SK-N-SH treated with all-trans-retinoic acid at 6 μM for 48 hours (cell line): ENCODE results near the gene COMMD8.

Source experiments
- SNAI2 ChIP-seq: fragments of 250-450 bp; sonication (Bioruptor Pico); IDR thresholded peaks from 2 replicates; pipeline ENCODE4 v1.5.0; 2020; ENCODE audit warnings: mild to moderate bottlenecking, moderate library complexity
- ZNF8 ChIP-seq: fragments of 450-650 bp; formaldehyde crosslinking; IDR thresholded peaks from 2 replicates; pipeline ENCODE4 v1.5.0; 2020; ENCODE audit warnings: mild to moderate bottlenecking, moderate library complexity
- TF ChIP-seq, protein P1 (sequence below): fragments of 250-450 bp; sonication (Bioruptor Pico); IDR thresholded peaks from 2 replicates; pipeline ENCODE4 v1.8.0; 2020; ENCODE audit warnings: mild to moderate bottlenecking, moderate library complexity, borderline replicate concordance
- TF ChIP-seq, protein P2 (sequence below): fragments of 250-450 bp; sonication (Bioruptor Pico); IDR thresholded peaks from 2 replicates; pipeline ENCODE4 v1.5.0; 2020; ENCODE audit warnings: mild to moderate bottlenecking, moderate library complexity
- TF ChIP-seq, protein P3 (sequence below): fragments of 250-450 bp; sonication (Bioruptor Pico); IDR thresholded peaks from 2 replicates; pipeline ENCODE4 v1.5.1; 2020; ENCODE audit warnings: low read depth, mild to moderate bottlenecking, moderate library complexity

DNA sequence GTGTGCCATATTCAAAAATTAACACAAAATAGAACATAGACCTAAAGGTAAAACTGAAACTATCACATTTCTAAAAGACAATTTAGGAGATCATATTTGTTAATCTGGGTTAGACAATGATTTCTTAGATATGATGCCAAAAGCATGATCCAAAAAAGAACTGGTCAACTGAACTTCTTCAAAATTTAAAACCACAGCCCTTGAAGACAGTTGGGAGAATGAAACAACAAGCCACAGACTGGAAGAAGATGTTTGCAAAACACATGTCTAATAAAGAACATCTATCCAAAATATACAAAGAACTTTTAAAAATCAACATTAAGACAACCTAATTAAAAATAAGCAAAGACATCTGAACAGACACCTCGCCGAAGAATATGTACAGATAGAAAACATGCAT lies 19.5 kb downstream of the COMMD8 start:
- TF ChIP-seq ZNF8 (CRISPR knock-in tag) (no peak), SNAI2 (CRISPR knock-in tag) (no peak)
- TF ChIP-seq, protein P1, sequence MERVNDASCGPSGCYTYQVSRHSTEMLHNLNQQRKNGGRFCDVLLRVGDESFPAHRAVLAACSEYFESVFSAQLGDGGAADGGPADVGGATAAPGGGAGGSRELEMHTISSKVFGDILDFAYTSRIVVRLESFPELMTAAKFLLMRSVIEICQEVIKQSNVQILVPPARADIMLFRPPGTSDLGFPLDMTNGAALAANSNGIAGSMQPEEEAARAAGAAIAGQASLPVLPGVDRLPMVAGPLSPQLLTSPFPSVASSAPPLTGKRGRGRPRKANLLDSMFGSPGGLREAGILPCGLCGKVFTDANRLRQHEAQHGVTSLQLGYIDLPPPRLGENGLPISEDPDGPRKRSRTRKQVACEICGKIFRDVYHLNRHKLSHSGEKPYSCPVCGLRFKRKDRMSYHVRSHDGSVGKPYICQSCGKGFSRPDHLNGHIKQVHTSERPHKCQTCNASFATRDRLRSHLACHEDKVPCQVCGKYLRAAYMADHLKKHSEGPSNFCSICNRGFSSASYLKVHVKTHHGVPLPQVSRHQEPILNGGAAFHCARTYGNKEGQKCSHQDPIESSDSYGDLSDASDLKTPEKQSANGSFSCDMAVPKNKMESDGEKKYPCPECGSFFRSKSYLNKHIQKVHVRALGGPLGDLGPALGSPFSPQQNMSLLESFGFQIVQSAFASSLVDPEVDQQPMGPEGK (CRISPR knock-in tag), result no peak
- TF ChIP-seq, protein P2, sequence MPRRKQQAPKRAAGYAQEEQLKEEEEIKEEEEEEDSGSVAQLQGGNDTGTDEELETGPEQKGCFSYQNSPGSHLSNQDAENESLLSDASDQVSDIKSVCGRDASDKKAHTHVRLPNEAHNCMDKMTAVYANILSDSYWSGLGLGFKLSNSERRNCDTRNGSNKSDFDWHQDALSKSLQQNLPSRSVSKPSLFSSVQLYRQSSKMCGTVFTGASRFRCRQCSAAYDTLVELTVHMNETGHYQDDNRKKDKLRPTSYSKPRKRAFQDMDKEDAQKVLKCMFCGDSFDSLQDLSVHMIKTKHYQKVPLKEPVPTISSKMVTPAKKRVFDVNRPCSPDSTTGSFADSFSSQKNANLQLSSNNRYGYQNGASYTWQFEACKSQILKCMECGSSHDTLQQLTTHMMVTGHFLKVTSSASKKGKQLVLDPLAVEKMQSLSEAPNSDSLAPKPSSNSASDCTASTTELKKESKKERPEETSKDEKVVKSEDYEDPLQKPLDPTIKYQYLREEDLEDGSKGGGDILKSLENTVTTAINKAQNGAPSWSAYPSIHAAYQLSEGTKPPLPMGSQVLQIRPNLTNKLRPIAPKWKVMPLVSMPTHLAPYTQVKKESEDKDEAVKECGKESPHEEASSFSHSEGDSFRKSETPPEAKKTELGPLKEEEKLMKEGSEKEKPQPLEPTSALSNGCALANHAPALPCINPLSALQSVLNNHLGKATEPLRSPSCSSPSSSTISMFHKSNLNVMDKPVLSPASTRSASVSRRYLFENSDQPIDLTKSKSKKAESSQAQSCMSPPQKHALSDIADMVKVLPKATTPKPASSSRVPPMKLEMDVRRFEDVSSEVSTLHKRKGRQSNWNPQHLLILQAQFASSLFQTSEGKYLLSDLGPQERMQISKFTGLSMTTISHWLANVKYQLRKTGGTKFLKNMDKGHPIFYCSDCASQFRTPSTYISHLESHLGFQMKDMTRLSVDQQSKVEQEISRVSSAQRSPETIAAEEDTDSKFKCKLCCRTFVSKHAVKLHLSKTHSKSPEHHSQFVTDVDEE (CRISPR knock-in tag), result no peak
- TF ChIP-seq, protein P3, sequence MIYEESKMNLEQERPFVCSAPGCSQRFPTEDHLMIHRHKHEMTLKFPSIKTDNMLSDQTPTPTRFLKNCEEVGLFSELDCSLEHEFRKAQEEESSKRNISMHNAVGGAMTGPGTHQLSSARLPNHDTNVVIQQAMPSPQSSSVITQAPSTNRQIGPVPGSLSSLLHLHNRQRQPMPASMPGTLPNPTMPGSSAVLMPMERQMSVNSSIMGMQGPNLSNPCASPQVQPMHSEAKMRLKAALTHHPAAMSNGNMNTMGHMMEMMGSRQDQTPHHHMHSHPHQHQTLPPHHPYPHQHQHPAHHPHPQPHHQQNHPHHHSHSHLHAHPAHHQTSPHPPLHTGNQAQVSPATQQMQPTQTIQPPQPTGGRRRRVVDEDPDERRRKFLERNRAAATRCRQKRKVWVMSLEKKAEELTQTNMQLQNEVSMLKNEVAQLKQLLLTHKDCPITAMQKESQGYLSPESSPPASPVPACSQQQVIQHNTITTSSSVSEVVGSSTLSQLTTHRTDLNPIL (CRISPR knock-in tag), result no peak
